Measurements from ENCODE around the gene FBXW9.
"Not testable (repeated sequence)": the region's sequence is repeated elsewhere in the genome, so short reads cannot be mapped to it uniquely, and the experiment has no call there.

FBXW9 gene

DNA sequence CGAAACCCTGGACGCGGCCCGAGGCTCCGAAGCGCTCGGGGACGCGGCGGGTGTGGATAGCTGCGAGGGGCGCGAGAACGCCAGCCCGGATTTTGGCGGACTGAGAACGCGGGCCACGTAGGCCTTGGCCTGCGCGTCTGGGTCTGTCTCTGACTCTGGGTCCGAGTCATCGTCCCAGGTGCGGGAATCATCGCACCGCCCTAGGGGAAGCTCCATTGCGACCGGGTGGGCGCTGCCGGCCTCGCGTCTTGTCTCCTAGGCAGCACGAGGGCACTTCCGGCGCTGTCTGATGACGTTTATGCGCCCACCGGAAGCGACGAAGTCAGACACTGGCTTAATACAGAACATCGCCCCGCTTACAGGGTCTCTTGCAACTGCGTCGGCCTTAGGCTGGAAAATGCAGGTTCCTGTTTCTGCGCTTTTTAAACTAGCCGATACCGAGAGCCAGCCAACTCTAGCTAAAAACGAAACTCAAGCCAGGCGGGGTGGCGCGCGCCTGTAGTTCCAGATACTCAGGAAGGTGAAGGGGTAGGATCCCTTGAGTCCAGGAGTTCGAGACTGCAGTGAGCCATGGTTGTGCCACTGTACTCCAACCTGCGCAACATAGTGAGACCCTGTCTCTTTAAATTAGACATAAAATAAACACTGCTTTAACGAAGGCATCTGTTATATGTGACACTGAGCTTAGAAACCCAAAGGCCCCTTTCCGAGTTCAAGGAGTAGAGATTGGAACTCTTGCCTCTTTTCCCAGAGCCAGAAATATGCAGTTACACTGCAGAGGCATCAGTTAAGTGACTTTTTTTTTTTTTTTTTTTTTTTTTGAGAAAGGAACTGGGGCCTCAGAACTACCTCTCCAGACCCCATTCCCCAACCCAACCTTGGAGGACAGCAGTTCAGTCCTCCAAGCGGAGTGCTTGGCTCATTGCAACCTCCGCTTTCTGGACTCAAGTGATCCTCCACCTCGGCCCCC is at the start of gene FBXW9:
TSS of gene FBXW9 (minus strand) at position 266 of the 970 bp plus-strand sequence. CDS start at position 216, 50 bp downstream.
- peak; percentile 95 to 98 for DNase-seq (ENCODE audit: low read depth in 2 of 2)

- DNase-seq (ENCODE audit: low read depth in 2 of 2), result no peak
Observed at GRCh38 chr19:12745166-12745897, 48.9 kb upstream of the FBXW9 start.

DNA sequence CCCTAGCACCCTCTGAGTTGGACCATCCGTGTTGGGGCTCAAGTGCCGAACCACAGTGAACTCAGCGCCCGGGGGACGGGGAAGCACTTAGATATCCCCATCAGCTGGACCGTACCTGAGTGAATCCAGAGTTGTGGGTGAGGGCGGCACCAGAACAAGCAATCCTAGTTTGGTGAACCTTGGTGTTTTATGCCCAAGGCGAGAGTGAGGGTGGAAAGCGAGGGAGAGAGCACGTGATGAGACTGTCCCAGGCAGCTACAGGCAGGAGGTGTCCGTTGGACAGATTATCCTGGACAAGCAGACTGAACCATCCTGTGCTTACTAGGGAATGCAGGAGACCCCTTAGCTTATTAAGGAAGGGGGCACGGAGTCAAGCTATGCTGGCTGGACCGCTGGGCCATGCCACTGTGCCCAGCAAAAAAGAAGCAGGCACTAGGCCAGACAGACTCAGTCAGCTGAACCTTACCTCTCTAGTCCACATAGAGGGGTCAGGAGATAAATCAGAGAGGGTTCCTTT is 41.5 kb upstream of the FBXW9 start:
- no peak for DNase-seq (ENCODE audit: low read depth in 2 of 2)

DNA sequence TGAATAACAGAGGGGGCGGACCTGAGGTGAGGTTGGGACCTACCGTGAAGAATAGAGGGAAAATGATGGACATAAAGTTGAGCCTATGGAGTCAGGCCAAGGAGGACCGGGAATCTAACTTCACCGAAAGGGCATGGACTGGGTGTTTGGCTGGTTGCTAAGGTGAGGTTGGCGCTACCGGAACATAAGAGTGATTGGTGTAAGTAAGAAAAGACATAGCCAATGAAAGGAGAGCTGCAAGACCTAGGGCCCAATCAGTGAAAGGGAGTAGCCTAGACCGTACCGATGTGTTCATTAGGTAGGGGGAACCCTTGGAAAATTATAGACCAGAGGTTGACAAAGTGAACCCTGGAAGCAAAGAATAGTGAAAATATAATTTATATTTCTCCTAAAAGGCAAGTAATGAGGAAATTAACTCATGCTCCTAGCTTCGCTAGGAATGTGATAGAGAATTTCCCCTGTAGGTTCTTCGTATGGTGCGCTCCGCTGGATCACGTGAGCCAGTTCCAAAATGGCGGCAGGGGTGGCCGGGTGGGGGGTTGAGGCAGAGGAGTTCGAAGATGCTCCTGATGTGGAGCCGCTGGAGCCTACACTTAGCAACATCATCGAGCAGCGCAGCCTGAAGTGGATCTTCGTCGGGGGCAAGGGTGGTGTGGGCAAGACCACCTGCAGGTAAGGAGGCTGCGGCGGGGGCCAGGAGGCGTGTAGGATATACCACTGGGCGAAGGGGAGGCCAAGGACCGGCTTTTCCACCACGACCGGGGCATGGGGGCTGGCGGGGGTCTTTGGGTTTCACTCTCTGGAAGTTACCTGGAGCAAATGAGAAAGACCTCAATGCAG is 40.8 kb upstream of the FBXW9 start, which contains the start of gene GET3:
TSS of gene GET3 (plus strand) at position 503 of the 840 bp plus-strand sequence. CDS start at position 512, 9 bp downstream.
- DNase-seq (ENCODE audit: low read depth in 2 of 2), result peak; percentile 51 to 61

DNA sequence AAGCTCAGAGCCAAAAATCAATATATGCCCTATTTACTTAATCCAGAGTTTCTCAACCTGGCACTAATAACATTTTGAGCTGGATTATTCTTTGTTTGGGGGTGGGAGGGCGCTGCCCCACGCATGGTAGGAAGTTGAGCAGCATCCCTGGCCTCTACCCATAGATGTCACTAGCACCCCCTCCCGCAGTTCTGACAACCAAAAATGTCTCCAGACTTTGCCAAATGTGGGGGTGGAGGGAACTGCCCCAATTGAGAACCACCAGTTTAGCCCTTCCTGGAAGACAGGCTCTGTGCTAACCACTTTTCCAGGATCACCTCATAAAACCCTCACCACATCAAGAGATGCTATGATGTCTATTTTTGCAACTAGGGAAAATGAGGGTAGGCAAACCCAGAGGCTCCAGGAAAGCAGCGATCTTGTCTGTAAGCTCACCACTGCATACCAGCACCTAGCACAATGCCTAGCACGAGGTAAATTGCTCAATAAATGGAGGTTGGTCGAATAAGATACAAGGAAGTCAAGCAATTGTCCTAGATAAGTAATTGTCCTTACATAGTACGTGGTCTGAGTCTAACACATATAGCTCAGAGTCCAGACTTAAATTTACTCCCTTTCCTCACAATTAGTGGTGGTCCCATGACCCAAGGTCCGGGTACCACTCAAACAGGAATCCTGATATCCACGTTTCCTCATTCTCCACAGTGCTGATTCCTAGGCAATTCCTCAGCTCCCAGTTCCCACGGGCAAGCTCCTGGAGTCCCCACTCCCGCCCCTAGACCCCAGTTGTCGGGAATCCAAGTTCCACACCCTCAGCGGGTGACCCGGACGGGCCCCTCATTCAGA is 37.2 kb upstream of the FBXW9 start:
- no peak for DNase-seq (ENCODE audit: low read depth in 2 of 2)

DNA sequence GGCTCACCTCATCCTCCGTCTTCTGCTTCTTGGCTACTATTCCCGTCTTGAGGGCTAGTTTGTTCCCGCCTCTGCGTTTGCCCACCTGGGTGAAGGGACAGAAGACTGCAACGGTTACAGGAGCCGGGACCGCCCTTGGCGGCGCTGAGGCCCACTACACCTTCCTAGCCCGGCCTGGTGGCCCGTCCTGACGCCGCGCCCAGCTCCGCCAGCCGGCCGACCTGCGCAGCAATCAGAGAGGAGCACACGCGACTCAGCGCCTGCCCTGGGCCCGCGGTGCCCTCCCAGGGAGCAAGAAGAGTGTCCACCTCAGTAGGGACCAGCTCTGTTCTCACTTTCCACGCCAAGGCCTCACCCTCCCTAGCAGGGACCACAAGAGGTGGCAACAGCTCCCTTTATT is 34.9 kb upstream of the FBXW9 start:
- DNase-seq (ENCODE audit: low read depth in 2 of 2), result no peak

DNA sequence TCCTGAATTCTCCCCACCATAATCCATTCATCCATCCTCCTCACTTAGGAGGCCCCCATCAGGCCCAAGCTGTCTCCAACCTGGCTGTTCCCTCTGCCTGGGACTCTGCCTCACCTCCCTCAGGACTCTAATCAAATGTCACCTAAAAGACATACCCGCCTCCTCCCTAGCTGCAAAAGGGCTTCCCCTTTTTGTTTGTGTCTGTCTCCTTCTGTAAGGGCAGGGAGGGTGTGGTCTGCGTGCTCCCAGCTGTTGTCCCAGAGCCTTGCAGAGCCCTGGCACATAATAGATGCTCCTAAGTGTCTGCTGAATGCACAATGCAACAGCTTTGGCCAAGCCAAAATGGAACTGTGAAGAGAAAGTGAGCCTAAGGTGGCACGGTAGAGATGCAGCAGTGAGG is 33.6 kb upstream of the FBXW9 start:
- DNase-seq (ENCODE audit: low read depth in 2 of 2), result no peak

DNA sequence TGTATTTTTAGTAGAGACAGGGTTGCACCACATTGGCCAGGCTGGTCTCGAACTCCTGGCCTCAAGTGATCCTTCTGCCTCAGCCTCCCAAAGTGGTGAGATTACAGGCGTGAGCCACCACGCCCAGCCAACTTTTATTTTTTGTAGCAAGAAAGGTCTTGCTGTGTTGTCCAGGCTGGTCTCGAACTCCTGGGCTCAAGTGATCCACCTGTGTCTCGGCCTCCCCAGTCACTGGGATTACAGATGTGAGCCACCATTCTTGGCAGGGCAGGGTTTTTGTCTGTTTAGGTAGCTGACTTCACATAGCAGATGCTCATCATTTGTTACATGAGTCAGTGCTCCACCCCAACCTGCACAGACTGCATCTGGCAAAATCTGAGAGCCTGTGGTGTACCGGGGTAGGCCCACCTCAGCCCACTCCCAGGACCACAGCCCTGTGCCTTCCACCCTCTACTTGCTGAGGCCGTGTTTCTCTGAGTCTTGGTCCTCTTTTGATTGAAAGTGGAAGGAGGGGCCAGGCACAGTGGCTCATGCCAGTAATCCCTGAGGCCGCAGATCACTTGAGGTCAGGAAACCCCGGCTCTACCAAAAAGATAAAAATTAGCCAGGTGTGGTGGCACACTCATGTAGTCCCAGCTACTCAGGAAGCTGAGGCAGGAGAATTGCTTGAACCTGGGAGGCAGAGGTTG is 31.5 kb upstream of the FBXW9 start:
- DNase-seq (ENCODE audit: low read depth in 2 of 2), result no peak

DNA sequence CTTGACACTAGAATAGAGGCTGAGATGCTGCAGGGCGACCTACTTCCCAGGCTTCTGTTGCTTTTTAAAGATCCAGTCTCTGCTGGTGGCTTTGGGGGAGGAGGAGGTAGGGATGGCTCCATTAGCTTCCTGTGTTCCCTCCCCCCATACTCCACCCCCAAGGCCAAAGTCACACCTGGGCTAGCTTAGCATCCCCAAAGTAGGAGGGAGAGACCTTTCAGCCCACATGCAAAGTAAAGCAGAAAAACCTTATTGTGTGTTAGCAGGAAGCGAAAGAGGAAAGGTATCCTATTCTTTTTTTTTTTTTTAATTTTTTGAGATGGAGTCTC is 30.5 kb upstream of the FBXW9 start:
- no peak for DNase-seq (ENCODE audit: low read depth in 2 of 2)

- not testable (repeated sequence) for DNase-seq (ENCODE audit: low read depth in 2 of 2)
Observed at GRCh38 chr19:12725612-12726011, 29.2 kb upstream of the FBXW9 start.

GRCh38 chr19:12723641-12724426 is 27.4 kb upstream of the FBXW9 start, which contains the start of gene TNPO2:
TNPO2 (minus strand) TSS chr19:12723932; CDS start chr19:12720977, 2,955 bp downstream.
- peak; percentile 29 to 36 for DNase-seq (ENCODE audit: low read depth in 2 of 2)

- no peak for DNase-seq (ENCODE audit: low read depth in 2 of 2)
Observed at GRCh38 chr19:12723381-12723640, 26.9 kb upstream of the FBXW9 start.

DNA sequence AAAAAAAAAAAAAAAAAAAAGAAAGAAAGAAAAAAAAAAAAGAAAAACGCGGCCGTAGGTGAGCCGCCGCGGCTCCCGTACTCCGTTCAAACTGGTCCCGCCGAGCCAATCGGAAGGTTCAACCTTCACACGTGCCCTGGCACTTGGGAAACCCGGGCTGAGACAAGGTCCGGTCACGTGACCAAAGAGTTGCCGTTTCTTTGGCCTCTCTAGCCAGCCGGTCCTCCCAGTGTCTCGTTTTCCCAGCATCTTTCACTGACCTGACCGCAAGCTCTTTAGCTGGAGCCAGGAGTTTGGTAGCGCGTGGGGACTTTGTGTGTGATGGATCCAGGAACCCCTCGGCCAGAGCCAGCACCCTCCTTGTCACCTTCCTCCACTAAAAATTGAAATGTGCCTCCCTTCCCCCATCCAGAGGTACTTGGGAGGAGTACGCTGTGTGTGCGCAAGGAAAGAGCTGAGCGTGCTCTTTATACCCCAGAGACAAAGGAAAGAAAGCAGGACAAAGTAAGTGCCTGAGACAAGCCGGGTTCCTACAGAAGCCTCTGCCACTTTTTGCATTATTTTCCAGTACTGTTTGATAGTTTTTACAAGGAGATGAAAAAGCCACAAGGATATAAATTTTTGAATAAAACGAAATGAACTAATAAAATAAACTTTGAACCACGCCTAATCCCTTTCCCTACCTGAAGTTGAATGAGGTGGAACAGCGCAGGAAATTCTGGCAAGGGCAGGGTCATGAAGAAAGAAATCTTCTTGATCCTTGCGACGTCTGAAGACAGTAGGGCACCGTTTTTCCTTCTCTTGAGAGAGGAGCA is 26.3 kb upstream of the FBXW9 start:
- DNase-seq (ENCODE audit: low read depth in 2 of 2), result peak; percentile 82 to 89

GRCh38 chr19:12721656-12722565 is 25.5 kb upstream of the FBXW9 start:
- DNase-seq (ENCODE audit: low read depth in 2 of 2), result no peak

- no peak for DNase-seq (ENCODE audit: low read depth in 2 of 2)
Observed at GRCh38 chr19:12720851-12721655, 24.6 kb upstream of the FBXW9 start.

DNA sequence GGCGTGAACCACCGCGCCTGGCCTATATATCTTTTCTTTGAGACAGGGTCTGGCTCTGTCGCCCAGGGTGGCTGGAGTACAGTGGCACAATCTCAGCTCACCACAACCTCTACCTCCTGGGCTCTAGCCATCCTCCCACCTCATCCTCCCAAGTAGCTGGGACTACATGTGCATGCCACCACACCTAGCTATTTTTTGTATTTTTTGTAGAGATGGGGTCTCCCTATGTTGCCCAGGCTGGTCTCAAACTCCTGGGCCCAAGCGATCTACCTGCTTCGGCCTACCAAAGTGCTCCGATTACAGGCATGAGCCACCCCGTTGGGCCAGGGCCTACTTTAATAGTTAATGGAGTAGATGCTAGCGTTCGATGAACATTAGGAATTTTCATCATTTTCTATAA is 23.9 kb upstream of the FBXW9 start:
- no peak for DNase-seq (ENCODE audit: low read depth in 2 of 2)

- no peak for DNase-seq (ENCODE audit: low read depth in 2 of 2)
Observed at GRCh38 chr19:12715929-12716328, 19.5 kb upstream of the FBXW9 start.
